ENCODE measurements around the gene NFIA. TPM values are rescaled to one million over a fixed set of nuclear protein-coding genes. Genes with fewer than 3 reads are reported as not detected.

Gene NFIA
- total and polyA plus RNA-seq, 2 donors (not counting 1 experiment from before 2014, with no cell fraction given) = 5.4 to 11.0 TPM

DNA sequence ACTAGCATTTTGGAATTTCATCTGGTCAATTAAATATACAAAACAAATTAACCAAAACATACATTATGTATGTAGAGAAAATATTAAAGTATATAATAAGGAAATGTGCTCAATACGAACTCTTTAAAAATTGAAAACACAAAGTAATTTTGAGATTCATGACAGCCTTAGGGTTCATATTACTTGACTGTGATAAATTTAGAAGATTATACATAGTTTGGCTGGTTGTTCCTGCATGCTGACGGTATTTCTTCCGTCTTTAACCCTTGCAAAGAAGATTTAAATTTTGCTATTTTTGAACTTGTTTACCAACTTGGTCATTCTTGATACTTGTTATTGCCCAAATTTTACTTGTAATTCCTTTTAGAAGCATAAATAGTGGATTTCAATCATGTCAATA is 298.2 kb downstream of the NFIA start:
- H3K9me3 ChIP-seq (ENCODE audit: control insufficient read depth, insufficient read depth, low read depth, low read length) = no peaks in the 10 kb centered on the region
- H3K4me3 ChIP-seq (replicated peaks in 1 of 4; ENCODE audit: control extremely low read depth in 1 of 4, insufficient read depth in 1 of 4, low read depth in 3 of 4, low read length in 4 of 4) = no peak overlapping the region
- no peak overlapping the region for H3K27ac ChIP-seq (ENCODE audit: insufficient read depth, low read length)
- no peaks in the 10 kb centered on the region for H3K36me3 ChIP-seq (ENCODE audit: control insufficient read depth, insufficient read depth, low read length)
- no peak overlapping the region for H3K9ac ChIP-seq (ENCODE audit: insufficient read depth, low read length)
- no peaks in the 10 kb centered on the region for H4K20me1 ChIP-seq (ENCODE audit: control insufficient read depth, extremely low read depth, insufficient read depth, low read length)
- no peaks in the 10 kb centered on the region for H3K79me2 ChIP-seq (ENCODE audit: control insufficient read depth, insufficient read depth, low read length)
- no peak for TF ChIP-seq CTCF (conservative IDR thresholded peaks at IDR 0.05 in 1 of 2, IDR thresholded peaks at IDR 0.05 in 1 of 2; ENCODE audit: low read depth in 1 of 2, low read length in 2 of 2)
- no peak for TF ChIP-seq EZH2 (IDR thresholded peaks at IDR 0.05; ENCODE audit: low read length, missing control alignments)
- no peak for DNase-seq (ENCODE audit: low read depth in 2 of 2)
- H3K27me3 ChIP-seq (ENCODE audit: control insufficient read depth, insufficient read depth, low read length) = no peaks in the 10 kb centered on the region
- no peak overlapping the region for H2AFZ ChIP-seq (ENCODE audit: low read length)
- no peak overlapping the region for H3K4me2 ChIP-seq (ENCODE audit: extremely low read depth, insufficient read depth, low read length)
- H3K4me1 ChIP-seq (ENCODE audit: control insufficient read depth, extremely low read depth, insufficient read depth, low read length) = no peaks in the 10 kb centered on the region

DNA sequence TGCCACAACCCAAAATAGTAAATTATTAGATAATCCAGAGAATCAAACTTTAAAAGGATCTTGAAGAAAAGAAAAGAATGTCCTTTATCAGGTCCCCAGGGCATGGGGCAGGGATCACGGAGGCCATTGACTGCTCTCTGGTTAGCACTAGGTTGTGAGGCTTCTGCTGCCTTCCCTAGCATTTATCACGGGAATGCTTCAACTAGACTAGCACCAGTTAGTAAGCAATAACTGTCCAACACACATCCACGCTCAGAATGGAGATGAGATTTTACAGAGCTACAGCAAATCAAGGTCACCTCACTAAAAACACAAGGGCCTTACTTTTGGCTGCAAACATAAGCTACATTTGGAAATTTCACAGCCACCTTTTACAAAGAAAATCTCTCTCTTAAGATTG is 304.0 kb downstream of the NFIA start:
- Histone ChIP-seq H3K4me3 (replicated peaks in 1 of 4; ENCODE audit: control extremely low read depth in 1 of 4, insufficient read depth in 1 of 4, low read depth in 3 of 4, low read length in 4 of 4) (no peak overlapping the region), H3K27me3 (ENCODE audit: control insufficient read depth, insufficient read depth, low read length) (no peaks in the 10 kb centered on the region), H3K4me2 (ENCODE audit: extremely low read depth, insufficient read depth, low read length) (no peak overlapping the region), H3K79me2 (ENCODE audit: control insufficient read depth, insufficient read depth, low read length) (no peaks in the 10 kb centered on the region), H2AFZ (ENCODE audit: low read length) (no peak overlapping the region), H3K27ac (ENCODE audit: insufficient read depth, low read length) (no peak overlapping the region), H3K4me1 (ENCODE audit: control insufficient read depth, extremely low read depth, insufficient read depth, low read length) (no peaks in the 10 kb centered on the region), H3K9ac (ENCODE audit: insufficient read depth, low read length) (no peak overlapping the region), H3K9me3 (ENCODE audit: control insufficient read depth, insufficient read depth, low read depth, low read length) (no peaks in the 10 kb centered on the region), H4K20me1 (ENCODE audit: control insufficient read depth, extremely low read depth, insufficient read depth, low read length) (no peaks in the 10 kb centered on the region), H3K36me3 (ENCODE audit: control insufficient read depth, insufficient read depth, low read length) (no peaks in the 10 kb centered on the region)
- TF ChIP-seq EZH2 (IDR thresholded peaks at IDR 0.05; ENCODE audit: low read length, missing control alignments) (no peak), CTCF (conservative IDR thresholded peaks at IDR 0.05 in 1 of 2, IDR thresholded peaks at IDR 0.05 in 1 of 2; ENCODE audit: low read depth in 1 of 2, low read length in 2 of 2) (no peak)
- no peak for DNase-seq (ENCODE audit: low read depth in 2 of 2)

DNA sequence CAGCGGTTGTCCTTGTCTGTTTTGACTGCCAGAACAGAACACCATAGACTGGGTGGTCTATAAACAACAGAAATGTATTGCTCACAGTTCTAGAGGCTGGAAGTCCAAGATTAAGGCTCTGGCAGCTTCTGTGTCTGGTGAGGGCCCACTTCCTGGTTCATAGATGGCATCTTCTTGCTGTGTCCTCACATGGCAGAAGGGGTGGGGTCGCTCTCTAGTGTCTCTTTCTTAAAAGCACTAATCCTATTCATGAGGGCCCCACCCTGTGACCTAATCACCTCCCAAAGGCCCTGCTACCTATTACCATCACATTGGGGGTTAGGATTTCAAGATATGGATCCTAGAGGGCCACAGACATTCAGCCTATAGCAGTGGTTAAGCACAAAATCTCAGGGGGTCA is 304.4 kb downstream of the NFIA start:
- H3K9ac ChIP-seq (ENCODE audit: insufficient read depth, low read length) = no peak overlapping the region
- H2AFZ ChIP-seq (ENCODE audit: low read length) = no peak overlapping the region
- H3K36me3 ChIP-seq (ENCODE audit: control insufficient read depth, insufficient read depth, low read length) = no peaks in the 10 kb centered on the region
- H3K27ac ChIP-seq (ENCODE audit: insufficient read depth, low read length) = no peak overlapping the region
- no peaks in the 10 kb centered on the region for H4K20me1 ChIP-seq (ENCODE audit: control insufficient read depth, extremely low read depth, insufficient read depth, low read length)
- no peaks in the 10 kb centered on the region for H3K79me2 ChIP-seq (ENCODE audit: control insufficient read depth, insufficient read depth, low read length)
- no peak for DNase-seq (ENCODE audit: low read depth in 2 of 2)
- H3K4me3 ChIP-seq (replicated peaks in 1 of 4; ENCODE audit: control extremely low read depth in 1 of 4, insufficient read depth in 1 of 4, low read depth in 3 of 4, low read length in 4 of 4) = no peak overlapping the region
- H3K27me3 ChIP-seq (ENCODE audit: control insufficient read depth, insufficient read depth, low read length) = no peaks in the 10 kb centered on the region
- H3K4me2 ChIP-seq (ENCODE audit: extremely low read depth, insufficient read depth, low read length) = no peak overlapping the region
- no peaks in the 10 kb centered on the region for H3K9me3 ChIP-seq (ENCODE audit: control insufficient read depth, insufficient read depth, low read depth, low read length)
- H3K4me1 ChIP-seq (ENCODE audit: control insufficient read depth, extremely low read depth, insufficient read depth, low read length) = no peaks in the 10 kb centered on the region
- no peak for TF ChIP-seq EZH2 (IDR thresholded peaks at IDR 0.05; ENCODE audit: low read length, missing control alignments)
- no peak for TF ChIP-seq CTCF (conservative IDR thresholded peaks at IDR 0.05 in 1 of 2, IDR thresholded peaks at IDR 0.05 in 1 of 2; ENCODE audit: low read depth in 1 of 2, low read length in 2 of 2)

All from fibroblast of lung (primary cell).